Measurements from ENCODE around the gene BMF.

The BMF gene

GRCh38 chr15:40061212-40061901 is 47.3 kb downstream of the BMF start:
- DNase-seq (ENCODE audit: low read depth): no peak
- H3K4me3 ChIP-seq (ENCODE audit: low read length): no peak overlapping the region
- no peak for TF ChIP-seq CTCF (conservative IDR thresholded peaks at IDR 0.05; ENCODE audit: low read depth, low read length)

- DNase-seq (ENCODE audit: low read depth): no peak
- no peak overlapping the region for H3K4me3 ChIP-seq (ENCODE audit: low read length)
- TF ChIP-seq CTCF (conservative IDR thresholded peaks at IDR 0.05; ENCODE audit: low read depth, low read length): no peak
Observed at GRCh38 chr15:40060236-40060961, 48.3 kb downstream of the BMF start.

GRCh38 chr15:40059821-40060220 is 48.9 kb downstream of the BMF start:
- no peak for TF ChIP-seq CTCF (conservative IDR thresholded peaks at IDR 0.05; ENCODE audit: low read depth, low read length)
- no peak overlapping the region for H3K4me3 ChIP-seq (ENCODE audit: low read length)
- DNase-seq (ENCODE audit: low read depth): no peak

- H3K4me3 ChIP-seq (ENCODE audit: low read length): no peak overlapping the region
- no peak for DNase-seq (ENCODE audit: low read depth)
- no peak for TF ChIP-seq CTCF (conservative IDR thresholded peaks at IDR 0.05; ENCODE audit: low read depth, low read length)
Observed at GRCh38 chr15:40058476-40059140, 50.1 kb downstream of the BMF start.

- H3K4me3 ChIP-seq (ENCODE audit: low read length): no peak overlapping the region
- no peak for TF ChIP-seq CTCF (conservative IDR thresholded peaks at IDR 0.05; ENCODE audit: low read depth, low read length)
- no peak for DNase-seq (ENCODE audit: low read depth)
Observed at GRCh38 chr15:40055576-40056293, 52.9 kb downstream of the BMF start.

GRCh38 chr15:40054855-40055575 is 53.7 kb downstream of the BMF start:
- DNase-seq (ENCODE audit: low read depth): no peak
- H3K4me3 ChIP-seq (ENCODE audit: low read length): no peak overlapping the region
- TF ChIP-seq CTCF (conservative IDR thresholded peaks at IDR 0.05; ENCODE audit: low read depth, low read length): no peak
